ENCODE results near the gene ZBTB1. TPM values are rescaled to one million over a fixed set of nuclear protein-coding genes. Genes with fewer than 3 reads are reported as not detected.

Gene ZBTB1
- total RNA-seq, 1 donor from 2014 or later, result 46.1 TPM

Other genes starting within 250 kb of the ZBTB1 start
- 0.30 TPM for gene ESR2, start 210.4 kb upstream of the ZBTB1 start, total RNA-seq
- gene MTHFD1, start 116.4 kb upstream of the ZBTB1 start, total RNA-seq, result 46.3 TPM
- gene AKAP5, start 39.3 kb upstream of the ZBTB1 start, total RNA-seq, result 4.8 TPM
- gene ZBTB25, start 932 bp upstream of the ZBTB1 start, total RNA-seq, result 14.9 TPM
- gene HSPA2, start 36.0 kb downstream of the ZBTB1 start, total RNA-seq, result 11.4 TPM
- gene PPP1R36, start 45.2 kb downstream of the ZBTB1 start, total RNA-seq, result 0.97 TPM
- 33.1 TPM for gene PLEKHG3, start 199.7 kb downstream of the ZBTB1 start, total RNA-seq

All from lower lobe of right lung (tissue), 1 donor.